B cell (primary cell): Measurements from ENCODE around the gene RFK. TPM values are rescaled to one million over a fixed set of nuclear protein-coding genes. Genes with fewer than 3 reads are reported as not detected.

ENCODE experiments used
- ATAC-seq: fragments of 200-7000 bp; cut with Tn5 transposase; one replicate; pipeline ENCODE4 v1.10.0; 2021; ENCODE audit warnings: low read depth, mild to moderate bottlenecking, moderate number of reproducible peaks, moderate library complexity
- CTCF ChIA-PET: fragments of 350-600 bp; sonication (Branson Sonifier 250); formaldehyde crosslinking; loops from one replicate; lab custom pipeline; 2021; ENCODE audit warnings: antibody characterized with exemption, inconsistent platforms; lab: Charles Lee
- POLR2A ChIA-PET: fragments of 350-600 bp; sonication (Branson Sonifier 250); formaldehyde crosslinking; loops from one replicate; lab custom pipeline; 2021; ENCODE audit warnings: antibody characterized with exemption; lab: Charles Lee
- DNase-seq: peaks from one replicate; pipeline ENCODE4 v3.0.0; 2013
- H2AFZ ChIP-seq: 2 replicates; pipeline ENCODE4 v1.6.1; 2012; ENCODE audit warnings: mild to moderate bottlenecking, low read depth, low read length; ENCODE audit not compliant: insufficient read depth, poor library complexity, severe bottlenecking
- H3K27ac ChIP-seq, 2 donors: 1 replicate in 1 of 2; 2 replicates in 1 of 2; pipeline ENCODE4 v1.5.1; 2012 to 2013; ENCODE audit warnings: low read length in 2 of 2, mild to moderate bottlenecking in 2 of 2, moderate library complexity in 1 of 2
- H3K27me3 ChIP-seq, 4 experiments: fragments of 200-600 bp in 1 of 4; sonication (generic) in 1 of 4; replicated peaks in 1 of 4; 1 replicate in 2 of 4; 2 replicates in 2 of 4; pipeline versions ENCODE4 v1.6.1 to v1.7.0; 2013 to 2016; ENCODE audit warnings: low read length in 3 of 4, mild to moderate bottlenecking in 2 of 4, mixed read lengths in 1 of 4, moderate library complexity in 1 of 4; ENCODE audit not compliant: insufficient read depth in 4 of 4, control insufficient read depth in 3 of 4; ENCODE audit errors: control extremely low read depth in 1 of 4
- H3K36me3 ChIP-seq, 2 experiments: replicated peaks in 1 of 2; 1 replicate in 1 of 2; 2 replicates in 1 of 2; pipeline versions ENCODE4 v1.6.1 to v1.7.1; 2013; ENCODE audit warnings: low read length in 1 of 2; ENCODE audit not compliant: insufficient read depth in 2 of 2, control insufficient read depth in 1 of 2; ENCODE audit errors: control extremely low read depth in 1 of 2, extremely low read depth in 1 of 2
- H3K4me1 ChIP-seq, 2 donors: fragments of 200-600 bp in 1 of 2; sonication (generic) in 1 of 2; 1 replicate in 1 of 2; 2 replicates in 1 of 2; pipeline versions ENCODE4 v1.5.1 to v1.6.1; 2013 to 2017; ENCODE audit warnings: low read length in 2 of 2; ENCODE audit not compliant: control insufficient read depth in 2 of 2, insufficient read depth in 2 of 2
- H3K4me2 ChIP-seq: replicated peaks from 2 replicates; pipeline ENCODE3; 2012; ENCODE audit warnings: mild to moderate bottlenecking, low read depth, low read length; ENCODE audit not compliant: poor library complexity, severe bottlenecking
- H3K4me3 ChIP-seq, 5 experiments: fragments of 200-600 bp in 1 of 5; sonication (generic) in 1 of 5; 1 replicate in 3 of 5; 2 replicates in 2 of 5; pipeline versions ENCODE4 v1.5.1 to v1.7.0; 2011 to 2016; ENCODE audit warnings: low read length in 4 of 5, mild to moderate bottlenecking in 4 of 5, low read depth in 2 of 5, control low read depth in 1 of 5, moderate library complexity in 1 of 5; ENCODE audit not compliant: insufficient read depth in 1 of 5; ENCODE audit errors: control extremely low read depth in 1 of 5, extremely low read depth in 1 of 5
- H3K79me2 ChIP-seq: fragments of 200-600 bp; sonication (generic); one replicate; pipeline ENCODE4 v1.6.0; 2016; ENCODE audit warnings: low read length; ENCODE audit not compliant: control insufficient read depth, insufficient read depth
- H3K9ac ChIP-seq: fragments of 200-600 bp; sonication (generic); 2 replicates; pipeline ENCODE4 v1.6.1; 2017; ENCODE audit warnings: mild to moderate bottlenecking, low read length, moderate library complexity
- H3K9me3 ChIP-seq, 3 donors: one replicate each; pipeline versions ENCODE4 v1.6.1 to v1.7.1; 2013; ENCODE audit warnings: low read length in 2 of 3; ENCODE audit not compliant: control insufficient read depth in 2 of 3, insufficient read depth in 1 of 3; ENCODE audit errors: control extremely low read depth in 1 of 3
- H4K20me1 ChIP-seq: 2 replicates; pipeline ENCODE4 v1.6.0; 2012; ENCODE audit warnings: mild to moderate bottlenecking, low read length; ENCODE audit not compliant: insufficient read depth, control insufficient read depth, poor library complexity, severe bottlenecking
- H3K27ac Mint-ChIP-seq: one replicate; pipeline ENCODE4 v1.8.0; 2021; ENCODE audit warnings: mixed read lengths
- H3K27me3 Mint-ChIP-seq: one replicate; pipeline ENCODE4 v1.8.0; 2021; ENCODE audit warnings: mixed read lengths
- H3K4me1 Mint-ChIP-seq: one replicate; pipeline ENCODE4 v1.8.0; 2021; ENCODE audit warnings: mixed read lengths
- H3K4me3 Mint-ChIP-seq: one replicate; pipeline ENCODE4 v1.8.0; 2021; ENCODE audit warnings: mixed read lengths
- H3K9me3 Mint-ChIP-seq: one replicate; pipeline ENCODE4 v1.8.0; 2022; ENCODE audit warnings: mixed read lengths; ENCODE audit not compliant: insufficient read depth
- EZH2 ChIP-seq: IDR thresholded peaks from 2 replicates; pipeline ENCODE4 v1.6.1; 2012; ENCODE audit warnings: borderline replicate concordance, low read depth, mild to moderate bottlenecking, moderate library complexity, low read length; ENCODE audit not compliant: insufficient read depth, poor library complexity, severe bottlenecking
- WGBS: methylation state at CpG from one replicate; pipeline ENCODE4 v1.1.5; 2013; ENCODE audit warnings: missing lambda C conversion rate; ENCODE audit not compliant: insufficient coverage; 5-methylcytosine and 5-hydroxymethylcytosine counted together
- intact Hi-C: fragments of 100-400 bp; cut with micrococcal nuclease; formaldehyde crosslinking; loops from one replicate; pipeline ENCODE4 v1.10.0; 2022
- polyA plus RNA-seq: library from polyadenylated mRNA; depleted of rRNA; stranded (reverse); fragments of >200 nt; gene quantifications from 2 replicates; pipeline ENCODE4 v1.2.3, GENCODE V29; 2012
- total RNA-seq, 2 donors: library from RNA; stranded (reverse); fragments of 120-200 nt in 1 of 2; gene quantifications; 1 replicate in 1 of 2; 2 replicates in 1 of 2; pipeline versions ENCODE4 v1.2.3 to v1.2.4, GENCODE V29; 2013 to 2022
- TF ChIP-seq, protein P1 (sequence below): fragments of 200-600 bp; IDR thresholded peaks from one replicate; pipeline ENCODE4 v1.8.0; 2022; ENCODE audit warnings: antibody characterized with exemption, mild to moderate bottlenecking

The RFK gene
- total and polyA plus RNA-seq, 2 donors (not counting 1 experiment from before 2014, with no cell fraction given), result 3.4 to 9.0 TPM

DNA sequence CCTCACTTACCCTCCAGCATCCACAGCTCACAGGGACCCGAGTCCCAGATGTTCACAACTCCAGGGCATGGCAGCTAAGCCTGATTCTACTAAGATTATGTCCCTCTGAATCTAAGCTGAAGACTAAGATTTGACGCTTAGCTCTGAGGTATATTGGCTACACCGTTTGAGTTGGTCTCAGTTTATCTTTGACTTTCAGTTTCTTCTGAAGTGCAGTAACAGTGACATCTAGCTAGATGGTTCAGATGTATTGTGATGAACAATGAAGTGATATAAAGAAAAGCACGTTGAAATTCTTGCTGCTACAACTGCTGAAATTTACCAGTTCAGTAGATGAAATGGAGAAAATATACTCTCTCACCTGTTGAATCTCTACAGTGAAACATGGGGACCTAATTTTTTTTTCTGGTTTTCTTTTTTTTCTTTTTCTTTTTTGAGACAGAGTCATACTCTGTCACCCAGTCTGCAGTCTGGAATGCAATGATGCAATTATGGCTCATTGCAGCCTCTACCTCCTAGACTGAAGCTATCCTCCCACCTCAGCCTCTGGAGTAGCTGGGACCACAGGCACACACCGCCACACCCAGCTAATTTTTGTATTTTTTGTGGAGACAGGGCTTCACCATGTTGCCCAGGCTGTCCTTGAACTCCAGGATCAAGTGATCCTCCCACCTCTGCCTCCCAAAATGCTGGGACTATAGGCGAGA is 15.7 kb downstream of the RFK start:
- Histone ChIP-seq H3K27me3 (no peaks in the 10 kb centered on the region), H3K36me3 (peaks cover 0 to 5% of the 10 kb centered on the region in 2 experiments), H3K4me1 (no peaks in the 10 kb centered on the region), H3K79me2 (no peaks in the 10 kb centered on the region), H4K20me1 (no peaks in the 10 kb centered on the region), H3K27ac (no peak overlapping the region), H3K9ac (no peak overlapping the region), H3K4me3 (no peak overlapping the region), H3K9me3 (no peaks in the 10 kb centered on the region), H3K4me2 (no peak overlapping the region), H2AFZ (no peak overlapping the region)
- ChIA-PET CTCF (no interaction called here), POLR2A (no interaction called here)
- H3K9me3 Mint-ChIP-seq, result no peaks in the 10 kb centered on the region
- no peaks in the 10 kb centered on the region for H3K27me3 Mint-ChIP-seq
- H3K4me3 Mint-ChIP-seq, result no peak overlapping the region
- WGBS, result 93% methylated on average over 5 of the region's 6 CpGs
- no peak overlapping the region for H3K27ac Mint-ChIP-seq
- intact Hi-C loops, result no loop called here
- TF ChIP-seq, protein P1, sequence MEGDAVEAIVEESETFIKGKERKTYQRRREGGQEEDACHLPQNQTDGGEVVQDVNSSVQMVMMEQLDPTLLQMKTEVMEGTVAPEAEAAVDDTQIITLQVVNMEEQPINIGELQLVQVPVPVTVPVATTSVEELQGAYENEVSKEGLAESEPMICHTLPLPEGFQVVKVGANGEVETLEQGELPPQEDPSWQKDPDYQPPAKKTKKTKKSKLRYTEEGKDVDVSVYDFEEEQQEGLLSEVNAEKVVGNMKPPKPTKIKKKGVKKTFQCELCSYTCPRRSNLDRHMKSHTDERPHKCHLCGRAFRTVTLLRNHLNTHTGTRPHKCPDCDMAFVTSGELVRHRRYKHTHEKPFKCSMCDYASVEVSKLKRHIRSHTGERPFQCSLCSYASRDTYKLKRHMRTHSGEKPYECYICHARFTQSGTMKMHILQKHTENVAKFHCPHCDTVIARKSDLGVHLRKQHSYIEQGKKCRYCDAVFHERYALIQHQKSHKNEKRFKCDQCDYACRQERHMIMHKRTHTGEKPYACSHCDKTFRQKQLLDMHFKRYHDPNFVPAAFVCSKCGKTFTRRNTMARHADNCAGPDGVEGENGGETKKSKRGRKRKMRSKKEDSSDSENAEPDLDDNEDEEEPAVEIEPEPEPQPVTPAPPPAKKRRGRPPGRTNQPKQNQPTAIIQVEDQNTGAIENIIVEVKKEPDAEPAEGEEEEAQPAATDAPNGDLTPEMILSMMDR, result no peak
- no peak for TF ChIP-seq EZH2
- no peak for ATAC-seq
- H3K4me1 Mint-ChIP-seq, result no peaks in the 10 kb centered on the region
- no peak for DNase-seq

DNA sequence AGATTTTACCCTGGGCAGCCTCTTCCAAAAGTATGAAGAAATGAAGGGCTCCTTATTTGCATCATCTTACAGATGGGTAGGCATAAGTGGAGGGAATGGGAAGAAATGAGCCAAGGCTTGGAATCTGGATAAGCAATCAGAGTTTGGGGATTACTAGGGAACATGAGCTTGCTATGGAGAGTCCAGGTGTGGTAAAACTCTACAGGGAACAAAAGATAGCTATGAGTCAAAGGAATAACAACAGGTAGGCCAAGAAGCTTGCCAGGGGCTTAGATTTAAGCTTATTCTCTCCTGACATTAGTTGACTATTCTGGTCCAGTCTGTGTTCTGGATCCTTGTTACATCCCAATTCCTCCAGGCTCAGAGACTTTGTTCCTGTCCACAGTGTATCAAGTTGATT is 16.4 kb downstream of the RFK start:
- Histone ChIP-seq H4K20me1 (no peaks in the 10 kb centered on the region), H3K4me1 (no peaks in the 10 kb centered on the region), H3K27ac (no peak overlapping the region), H3K9ac (no peak overlapping the region), H3K79me2 (no peaks in the 10 kb centered on the region), H2AFZ (no peak overlapping the region), H3K4me3 (no peak overlapping the region), H3K36me3 (no peaks in the 10 kb centered on the region), H3K9me3 (no peaks in the 10 kb centered on the region), H3K27me3 (no peaks in the 10 kb centered on the region), H3K4me2 (no peak overlapping the region)
- Mint-ChIP-seq H3K9me3 (no peaks in the 10 kb centered on the region), H3K27me3 (no peaks in the 10 kb centered on the region), H3K4me3 (no peak overlapping the region), H3K4me1 (no peaks in the 10 kb centered on the region), H3K27ac (no peak overlapping the region)
- ATAC-seq, result no peak
- intact Hi-C loops, result no loop called here
- ChIA-PET POLR2A (no interaction called here), CTCF (no interaction called here)
- DNase-seq, result no peak
- no peak for TF ChIP-seq EZH2
- TF ChIP-seq, protein P1, result no peak
